Measurements from ENCODE around the gene TUBB2B.
"Not testable (repeated sequence)": the region's sequence is repeated elsewhere in the genome, so short reads cannot be mapped to it uniquely, and the experiment has no call there.

- TF ChIP-seq CTCF (conservative IDR thresholded peaks at IDR 0.05 in 1 of 2, IDR thresholded peaks at IDR 0.05 in 1 of 2; ENCODE audit: low read depth in 1 of 2, low read length in 2 of 2); EZH2 (IDR thresholded peaks at IDR 0.05; ENCODE audit: low read length, missing control alignments): not testable (repeated sequence)
These were observed 29.7 kb downstream of the TUBB2B start for GRCh38 chr6:3197734-3198133.
